ENCODE measurements around the gene MED12. TPM values are rescaled to one million over a fixed set of nuclear protein-coding genes. Genes with fewer than 3 reads are reported as not detected.

The MED12 gene
- total RNA-seq, 1 donor from 2014 or later = 65.1 TPM

DNA sequence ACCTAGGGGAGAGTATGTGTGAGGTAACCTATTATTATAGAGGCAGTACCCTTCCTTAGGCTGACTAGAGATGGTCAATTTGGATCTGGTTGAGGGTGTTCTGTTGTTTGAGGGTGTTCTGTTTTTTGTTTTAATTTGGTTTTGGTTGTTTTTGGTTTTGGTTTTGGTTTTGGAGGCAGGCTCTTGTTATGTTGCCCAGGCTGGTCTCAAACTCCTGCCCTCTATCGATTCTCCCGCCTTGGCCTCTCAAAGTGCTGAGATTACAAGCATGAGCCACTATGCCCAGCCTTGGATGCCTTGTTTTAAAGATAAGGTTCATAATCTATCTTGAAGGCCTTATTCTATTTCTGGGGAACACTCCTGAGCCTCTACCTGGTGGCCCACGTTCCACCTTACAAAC lies 12.8 kb upstream of the MED12 start:
- no peak for DNase-seq (ENCODE audit: low spot score)

DNA sequence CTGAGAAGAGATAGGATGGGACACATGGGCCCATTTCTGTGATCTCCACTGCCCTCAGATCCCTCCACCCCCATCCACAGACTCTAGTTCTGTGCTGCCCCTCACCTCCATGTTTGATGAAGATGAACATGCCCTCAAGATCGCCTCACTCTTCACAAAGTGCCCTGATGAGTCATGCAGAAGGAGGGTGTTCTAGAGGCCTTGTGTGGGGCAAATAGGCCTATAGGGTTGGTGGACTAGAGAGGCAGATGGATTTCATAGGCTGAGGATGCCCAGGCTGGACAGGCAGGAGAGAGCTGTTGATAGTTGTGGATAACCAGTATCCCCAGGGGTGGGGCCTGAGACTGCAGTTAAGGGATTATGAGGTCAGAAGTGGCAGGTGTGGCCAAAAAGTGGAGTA lies 12.0 kb upstream of the MED12 start, which contains the start of gene CXorf65:
Gene CXorf65, minus strand, starts transcription at position 314 of the 400 bp plus-strand sequence. Its CDS starts 184 bp downstream, at position 130.
- ATAC-seq (no peak), DNase-seq (ENCODE audit: low spot score) (no peak)
- intact Hi-C loops (cut with DNase I) = no loop called here

More for the DNA sequence above, 12.8 kb upstream of the MED12 start:
- ATAC-seq = no peak
- intact Hi-C loops (cut with DNase I) = no loop called here

- no peak for DNase-seq (ENCODE audit: low spot score)
- intact Hi-C loops (cut with DNase I) = no loop called here
- ATAC-seq = no peak
Measured at GRCh38 chrX:71107245-71107644, 11.2 kb upstream of the MED12 start.

DNA sequence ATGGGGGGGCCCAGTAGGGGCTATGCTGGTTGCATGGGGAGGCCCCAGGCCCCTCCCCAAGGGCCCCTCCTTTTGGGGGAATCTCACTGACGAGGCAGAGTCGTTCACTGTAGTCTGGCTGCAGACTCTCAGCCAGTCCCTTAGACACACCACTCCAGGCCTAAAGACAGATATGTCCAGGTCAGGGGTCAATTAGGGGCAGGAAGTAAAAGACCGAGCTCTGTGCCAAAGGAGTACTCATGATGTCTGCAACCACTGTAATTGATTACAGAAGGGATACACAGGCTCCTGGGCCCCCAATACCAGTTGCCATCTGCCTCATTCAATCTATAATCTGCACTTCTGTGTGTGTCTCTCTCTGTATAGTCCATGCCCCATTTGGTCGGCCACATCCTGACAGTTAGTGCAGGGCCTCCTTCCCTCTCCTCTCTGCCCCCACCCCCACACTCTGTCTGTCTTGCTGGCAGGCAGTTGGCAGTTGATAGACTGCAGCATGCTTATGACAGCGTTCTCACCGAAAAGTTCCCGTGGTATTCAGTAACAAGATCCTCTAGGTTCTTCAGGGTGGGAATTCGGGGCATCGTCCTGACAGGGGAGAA lies 10.5 kb upstream of the MED12 start:
- DNase-seq (ENCODE audit: low spot score) (no peak), ATAC-seq (no peak)
- intact Hi-C loops (cut with DNase I) = no loop called here

- ATAC-seq (no peak), DNase-seq (ENCODE audit: low spot score) (no peak)
- intact Hi-C loops (cut with DNase I) = no loop called here
Measured at GRCh38 chrX:71109051-71109450, 9.3 kb upstream of the MED12 start.

DNA sequence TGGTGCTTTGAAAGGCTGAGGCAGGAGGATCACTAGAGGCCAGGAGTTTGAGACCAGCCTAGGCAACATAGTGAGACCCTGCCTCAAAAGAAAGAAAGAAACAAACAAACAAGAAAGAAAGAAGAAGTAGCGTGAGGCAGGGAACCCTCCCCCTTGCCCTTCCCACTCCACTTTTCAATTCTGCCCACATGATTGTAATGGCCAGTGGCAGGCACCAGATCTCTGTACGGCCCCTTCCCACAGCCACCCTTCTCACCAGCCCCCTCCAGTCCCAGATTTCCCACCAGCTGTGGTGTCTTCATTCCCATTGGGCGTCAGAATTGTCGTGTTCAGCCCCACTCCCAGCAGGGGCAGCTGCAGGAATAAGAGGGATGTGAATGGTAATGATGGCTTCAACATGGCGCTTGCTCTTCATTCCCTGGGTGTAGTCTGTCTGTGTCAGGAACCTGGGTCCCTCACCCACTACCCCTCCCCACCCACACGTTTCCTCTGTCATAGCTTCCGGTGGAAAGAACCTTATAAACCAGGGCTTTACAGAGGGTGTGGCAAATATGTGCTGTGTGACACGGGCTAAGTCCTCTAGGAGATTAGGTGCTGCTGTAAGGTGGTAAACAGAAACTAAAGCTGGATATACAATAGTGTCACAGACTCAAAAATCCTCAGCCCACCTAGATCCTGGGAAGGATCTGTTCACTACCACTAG lies 7.1 kb upstream of the MED12 start, which contains the start of gene IL2RG:
Gene IL2RG, minus strand, starts transcription at position 437 of the 703 bp plus-strand sequence. Its CDS starts 38 bp downstream, at position 399.
- peak; percentile 38 for ATAC-seq
- no peak for DNase-seq (ENCODE audit: low spot score)
- intact Hi-C loops (cut with DNase I) = no loop called here

GRCh38 chrX:71111921-71112431 lies 6.4 kb upstream of the MED12 start:
- intact Hi-C loops (cut with DNase I) = no loop called here
- DNase-seq (ENCODE audit: low spot score) (no peak), ATAC-seq (no peak)

GRCh38 chrX:71117358-71117757 lies 1.0 kb upstream of the MED12 start:
- ATAC-seq (no peak), DNase-seq (ENCODE audit: low spot score) (no peak)
- intact Hi-C loops (cut with DNase I) = no loop called here

DNA sequence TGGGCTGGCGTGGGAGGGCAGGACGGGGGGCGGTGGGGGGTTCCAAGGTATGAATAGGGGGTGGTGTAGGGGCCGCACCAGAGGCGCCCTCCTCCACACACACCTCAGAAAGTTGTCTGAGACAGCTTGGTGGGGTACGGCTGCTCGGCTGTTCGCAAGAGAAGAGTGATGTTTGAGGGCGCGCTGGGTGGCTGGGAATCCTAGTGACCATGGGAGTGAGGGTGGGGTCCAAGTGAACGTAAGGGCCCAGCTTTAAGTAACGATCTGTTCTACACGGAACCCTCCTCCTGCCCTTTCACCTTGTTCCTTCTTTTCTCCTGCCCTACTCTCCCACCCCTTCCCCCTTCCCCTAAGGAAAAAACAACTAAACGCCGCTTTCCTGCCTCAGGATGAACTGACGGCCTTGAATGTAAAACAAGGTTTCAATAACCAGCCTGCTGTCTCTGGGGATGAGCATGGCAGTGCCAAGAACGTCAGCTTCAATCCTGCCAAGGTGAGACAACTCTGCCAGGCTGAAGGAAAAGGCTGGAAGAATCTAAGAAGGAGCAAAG lies 664 bp downstream of the MED12 start:
- intact Hi-C loops (cut with DNase I) = no loop called here
- ATAC-seq (peak; percentile 48), DNase-seq (ENCODE audit: low spot score) (no peak)

GRCh38 chrX:71128166-71128833 lies 9.9 kb downstream of the MED12 start:
- intact Hi-C loops (cut with DNase I) = no loop called here
- DNase-seq (ENCODE audit: low spot score) = no peak
- no peak for ATAC-seq

- ATAC-seq (peak; percentile 81), DNase-seq (ENCODE audit: low spot score) (peak; percentile 82)
- intact Hi-C loops (cut with DNase I) = no loop called here
Measured at GRCh38 chrX:71128915-71129765, 10.7 kb downstream of the MED12 start.

DNA sequence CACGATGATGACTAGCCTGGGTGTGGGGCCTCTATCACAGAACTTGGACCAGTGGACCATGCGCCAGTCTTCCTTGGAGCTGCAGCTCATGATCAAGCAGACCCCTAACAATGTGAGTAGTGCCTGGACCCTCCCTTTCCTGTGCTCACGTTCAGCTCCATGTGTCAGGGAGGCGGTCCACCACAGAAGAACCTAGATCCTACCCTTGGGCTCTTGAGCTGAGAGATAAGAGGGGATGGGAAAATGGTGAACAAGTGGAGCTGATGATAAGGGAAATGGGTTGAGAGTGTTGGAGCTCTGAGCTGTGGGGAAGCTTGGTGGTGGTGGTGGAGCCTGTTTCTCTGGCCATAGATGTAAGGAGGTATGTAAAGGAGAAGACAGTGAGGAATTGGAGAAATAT lies 13.1 kb downstream of the MED12 start:
- ATAC-seq (no peak), DNase-seq (ENCODE audit: low spot score) (no peak)
- intact Hi-C loops (cut with DNase I) = no loop called here

DNA sequence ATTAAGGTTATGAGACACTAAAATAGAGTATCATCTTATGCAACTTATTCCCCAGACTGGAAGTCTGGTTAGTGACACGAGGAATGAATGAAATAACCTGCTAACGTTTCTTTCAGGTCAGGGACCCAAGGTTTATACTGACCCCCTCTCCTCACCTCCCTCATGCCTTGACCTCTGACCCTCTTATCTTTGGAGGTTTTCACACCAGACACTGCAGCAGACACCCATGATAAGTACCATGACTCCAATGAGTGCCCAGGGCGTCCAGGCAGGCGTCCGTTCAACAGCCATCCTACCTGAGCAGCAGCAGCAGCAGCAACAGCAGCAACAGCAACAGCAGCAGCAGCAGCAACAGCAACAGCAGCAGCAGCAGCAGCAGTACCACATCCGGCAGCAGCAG lies 22.0 kb downstream of the MED12 start:
- no peak for ATAC-seq

GRCh38 chrX:71143508-71143907 lies 25.1 kb downstream of the MED12 start:
- ATAC-seq = no peak
- intact Hi-C loops (cut with DNase I) = no loop called here
- DNase-seq (ENCODE audit: low spot score) = peak; percentile 79

More for the DNA sequence above, 22.0 kb downstream of the MED12 start:
- no peak for DNase-seq (ENCODE audit: low spot score)
- intact Hi-C loops (cut with DNase I) = no loop called here

- DNase-seq (ENCODE audit: low spot score) = no peak
- intact Hi-C loops (cut with DNase I) = no loop called here
- ATAC-seq = peak; percentile 25
Measured at GRCh38 chrX:71144651-71145050, 26.3 kb downstream of the MED12 start, which contains the start of gene NLGN3. Gene NLGN3, plus strand, starts transcription at chrX:71144841. Its CDS starts 2,909 bp downstream, at chrX:71147750.

DNA sequence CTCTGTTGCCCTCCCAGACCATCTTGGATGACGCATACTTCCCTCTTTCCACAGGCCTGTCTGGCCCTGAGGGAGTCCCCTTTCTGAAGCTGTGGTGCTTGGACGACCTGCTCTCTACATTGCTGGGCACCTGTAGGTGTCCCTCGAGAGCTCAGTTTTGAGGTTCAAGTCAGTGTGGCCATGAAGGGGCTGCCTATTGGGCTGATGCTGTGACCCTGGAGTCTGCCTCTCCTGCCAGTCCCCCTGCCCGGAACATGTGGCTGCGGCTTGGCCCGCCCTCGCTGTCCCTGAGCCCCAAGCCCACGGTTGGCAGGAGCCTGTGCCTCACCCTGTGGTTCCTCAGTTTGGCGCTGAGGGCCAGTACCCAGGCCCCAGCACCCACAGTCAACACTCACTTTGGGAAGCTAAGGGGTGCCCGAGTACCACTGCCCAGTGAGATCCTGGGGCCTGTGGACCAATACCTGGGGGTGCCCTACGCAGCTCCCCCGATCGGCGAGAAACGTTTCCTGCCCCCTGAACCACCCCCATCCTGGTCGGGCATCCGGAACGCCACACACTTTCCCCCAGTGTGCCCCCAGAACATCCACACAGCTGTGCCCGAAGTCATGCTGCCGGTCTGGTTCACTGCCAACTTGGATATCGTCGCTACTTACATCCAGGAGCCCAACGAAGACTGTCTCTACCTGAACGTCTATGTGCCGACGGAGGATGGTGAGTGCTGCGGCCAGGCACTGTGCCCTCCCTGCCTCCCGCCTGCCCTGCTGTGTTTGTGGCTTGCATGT lies 29.3 kb downstream of the MED12 start:
- intact Hi-C loops (cut with DNase I) = no loop called here
- no peak for ATAC-seq

GRCh38 chrX:71148278-71148663 lies 29.9 kb downstream of the MED12 start:
- DNase-seq (ENCODE audit: low spot score) (no peak), ATAC-seq (no peak)
- intact Hi-C loops (cut with DNase I) = no loop called here

More for the DNA sequence above, 29.3 kb downstream of the MED12 start:
- no peak for DNase-seq (ENCODE audit: low spot score)

- DNase-seq (ENCODE audit: low spot score) (no peak), ATAC-seq (no peak)
- intact Hi-C loops (cut with DNase I) = no loop called here
Measured at GRCh38 chrX:71151366-71151765, 33.0 kb downstream of the MED12 start.

Data from sciatic nerve (tissue), 2 donors.